ES-I3 (cell line): Measurements from ENCODE around the gene PLTP.

Experiments
- H3K36me3 ChIP-seq: 2 replicates; pipeline ENCODE4 v1.6.1; 2013; ENCODE audit warnings: mild to moderate bottlenecking, low read length, control low read depth, moderate library complexity; ENCODE audit not compliant: insufficient read depth
- H3K4me1 ChIP-seq: 2 replicates; pipeline ENCODE4 v1.6.1; 2013; ENCODE audit warnings: mild to moderate bottlenecking, control low read depth, low read length; ENCODE audit not compliant: insufficient read depth
- H3K9ac ChIP-seq: 2 replicates; pipeline ENCODE4 v1.6.1; 2013; ENCODE audit warnings: low read depth, mild to moderate bottlenecking, low read length, moderate library complexity
- H3K9me3 ChIP-seq: 2 replicates; pipeline ENCODE4 v1.6.1; 2013; ENCODE audit warnings: mild to moderate bottlenecking, low read length, moderate library complexity; ENCODE audit not compliant: control insufficient read depth, insufficient read depth

Gene PLTP

DNA sequence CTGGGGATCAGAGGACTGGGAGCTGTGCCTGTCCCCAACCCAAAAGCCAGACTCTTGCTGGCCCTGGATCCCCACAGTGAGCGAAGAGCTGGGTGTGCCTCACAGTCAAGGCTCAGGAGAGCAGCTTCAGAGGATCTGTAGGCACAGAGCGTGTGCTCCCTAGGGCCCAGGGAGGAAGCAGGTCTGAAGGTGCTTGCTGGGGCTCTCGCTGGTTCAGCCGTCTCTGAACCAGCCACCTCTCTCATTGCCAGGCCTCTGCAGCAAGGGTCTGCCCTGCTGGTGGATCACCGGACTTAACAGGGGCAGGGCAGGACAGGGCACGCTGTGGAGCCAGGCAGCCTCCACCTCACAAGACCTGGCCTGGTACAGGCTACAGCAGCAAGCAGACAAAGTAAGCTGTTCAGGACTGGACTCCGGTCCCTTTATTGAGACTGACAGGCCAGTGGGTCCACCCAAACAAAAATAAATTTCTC lies 36.3 kb upstream of the PLTP start:
- peaks cover 19% of the 10 kb centered on the region for H3K36me3 ChIP-seq
- no peaks in the 10 kb centered on the region for H3K4me1 ChIP-seq
- H3K9ac ChIP-seq, result no peak overlapping the region
- no peaks in the 10 kb centered on the region for H3K9me3 ChIP-seq

DNA sequence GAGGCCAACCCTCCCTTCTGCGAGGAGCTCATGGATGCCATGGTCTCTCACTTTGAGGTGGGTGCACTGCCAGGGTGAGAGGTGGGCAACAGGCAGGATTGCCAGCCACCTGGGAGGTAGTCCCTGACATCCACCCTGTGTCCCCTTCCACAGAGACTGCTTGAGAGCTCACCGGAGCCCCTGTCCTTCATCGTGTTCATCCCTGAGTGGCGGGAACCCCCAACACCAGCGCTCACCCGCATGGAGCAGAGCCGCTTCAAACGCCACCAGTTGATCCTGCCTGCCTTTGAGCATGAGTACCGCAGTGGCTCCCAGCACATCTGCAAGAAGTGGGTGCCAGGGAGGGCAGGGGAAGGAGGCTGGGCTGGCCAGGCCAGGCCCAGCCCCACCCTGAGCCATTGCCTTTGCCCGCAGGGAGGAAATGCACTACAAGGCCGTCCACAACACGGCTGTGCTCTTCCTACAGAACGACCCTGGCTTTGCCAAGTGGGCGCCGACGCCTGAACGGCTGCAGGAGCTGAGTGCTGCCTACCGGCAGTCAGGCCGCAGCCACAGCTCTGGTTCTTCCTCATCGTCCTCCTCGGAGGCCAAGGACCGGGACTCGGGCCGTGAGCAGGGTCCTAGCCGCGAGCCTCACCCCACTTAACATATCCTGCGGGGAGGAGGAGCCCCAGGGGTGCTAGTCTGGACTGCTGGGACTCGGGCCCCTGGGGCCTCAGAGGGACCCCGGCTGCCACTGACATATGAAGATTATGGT lies 35.3 kb upstream of the PLTP start:
- Histone ChIP-seq H3K9me3 (no peaks in the 10 kb centered on the region), H3K9ac (no peak overlapping the region), H3K4me1 (no peaks in the 10 kb centered on the region), H3K36me3 (peaks cover 24% of the 10 kb centered on the region)

DNA sequence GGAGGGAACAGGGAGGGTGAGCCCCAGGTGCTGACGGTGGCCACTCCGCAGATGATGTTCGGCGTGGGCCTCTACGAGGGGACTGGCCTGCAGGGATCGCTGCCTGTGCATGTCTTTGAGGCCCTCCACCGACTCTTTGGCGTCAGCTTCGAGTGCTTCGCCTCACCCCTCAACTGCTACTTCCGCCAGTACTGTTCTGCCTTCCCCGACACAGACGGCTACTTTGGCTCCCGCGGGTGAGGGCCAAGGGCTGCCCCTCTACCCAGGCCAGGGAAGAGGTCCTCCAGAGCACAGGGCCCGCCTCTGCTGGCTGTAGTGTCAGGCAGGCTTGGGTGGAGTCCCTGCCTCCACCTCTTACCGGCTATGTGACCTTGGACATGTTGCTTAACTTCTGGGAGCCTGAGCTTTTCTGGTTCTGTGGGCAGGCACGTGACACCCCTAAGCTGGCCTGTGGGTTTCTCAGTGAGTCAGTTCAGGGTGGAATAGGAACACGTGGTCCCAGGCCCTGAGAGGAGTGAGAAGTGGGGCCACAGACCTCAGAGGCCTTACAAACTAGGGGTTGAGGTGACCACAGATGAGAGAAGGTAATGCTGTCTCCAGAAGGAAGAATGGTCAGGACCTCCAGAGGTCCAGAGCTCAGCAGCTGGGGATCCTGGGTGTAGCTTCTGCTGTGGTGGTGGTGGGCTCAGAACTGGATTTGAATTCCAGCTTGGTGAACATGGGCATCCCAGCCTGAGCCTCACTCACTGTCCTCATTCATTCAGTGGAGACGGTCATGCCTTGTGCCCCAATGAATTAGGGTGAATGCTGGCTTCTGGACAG lies 34.4 kb upstream of the PLTP start:
- Histone ChIP-seq H3K9ac (no peak overlapping the region), H3K36me3 (peaks cover 24% of the 10 kb centered on the region), H3K4me1 (no peaks in the 10 kb centered on the region), H3K9me3 (no peaks in the 10 kb centered on the region)

DNA sequence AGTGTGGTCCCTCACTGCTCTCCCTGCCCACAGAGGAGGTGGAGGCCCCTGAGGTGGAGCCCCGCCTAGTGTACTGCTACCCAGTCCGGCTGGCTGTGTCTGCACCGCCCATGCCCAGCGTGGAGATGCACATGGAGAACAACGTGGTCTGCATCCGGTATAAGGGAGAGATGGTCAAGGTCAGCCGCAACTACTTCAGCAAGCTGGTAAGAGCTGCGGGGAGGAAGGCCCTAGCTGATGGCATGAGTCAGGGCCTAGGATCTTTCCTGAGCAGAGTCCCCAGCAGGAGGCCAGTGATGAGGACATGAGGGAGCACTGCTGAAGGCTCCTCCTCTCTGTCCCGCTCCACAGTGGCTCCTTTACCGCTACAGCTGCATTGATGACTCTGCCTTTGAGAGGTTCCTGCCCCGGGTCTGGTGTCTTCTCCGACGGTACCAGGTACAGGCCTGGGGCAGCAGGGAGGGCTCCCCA lies 33.8 kb upstream of the PLTP start:
- H3K9ac ChIP-seq, result no peak overlapping the region
- peaks cover 26% of the 10 kb centered on the region for H3K36me3 ChIP-seq
- H3K9me3 ChIP-seq, result no peaks in the 10 kb centered on the region
- H3K4me1 ChIP-seq, result no peaks in the 10 kb centered on the region

DNA sequence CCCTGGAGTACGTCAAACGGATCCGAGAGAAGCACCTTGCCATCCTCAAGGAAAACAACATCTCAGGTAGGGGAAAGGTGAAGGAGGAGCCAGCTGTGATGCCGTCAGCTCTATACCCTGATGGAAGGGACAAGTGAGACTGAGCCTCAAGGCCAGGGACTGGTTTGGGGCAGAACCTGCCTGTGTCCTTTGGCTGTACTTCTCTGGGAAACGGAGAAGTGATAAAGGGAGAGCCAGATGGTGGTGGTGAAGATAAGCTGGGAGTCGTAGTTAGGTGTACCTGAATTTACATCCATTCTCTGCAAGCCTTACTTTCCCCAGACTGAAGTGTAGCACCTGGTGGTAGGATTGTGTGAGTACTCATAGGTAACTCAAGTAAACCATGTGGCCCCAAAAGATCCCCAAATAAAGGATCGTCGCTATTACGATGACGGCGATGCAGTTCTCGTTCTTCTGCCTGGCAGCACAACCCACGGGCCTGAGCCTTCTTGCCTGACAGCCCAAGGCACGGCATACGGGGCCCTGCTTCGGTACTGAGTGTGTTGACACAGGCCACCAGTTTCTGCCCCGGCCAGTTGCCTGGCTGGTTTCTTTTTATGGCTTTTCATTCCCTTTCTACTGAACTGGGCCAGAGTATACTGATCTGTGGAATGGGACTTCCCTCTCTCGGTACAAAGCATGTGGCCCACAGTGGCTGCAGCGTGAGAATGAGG lies 33.2 kb upstream of the PLTP start:
- Histone ChIP-seq H3K4me1 (no peaks in the 10 kb centered on the region), H3K9ac (no peak overlapping the region), H3K9me3 (no peaks in the 10 kb centered on the region), H3K36me3 (peaks cover 31% of the 10 kb centered on the region)

DNA sequence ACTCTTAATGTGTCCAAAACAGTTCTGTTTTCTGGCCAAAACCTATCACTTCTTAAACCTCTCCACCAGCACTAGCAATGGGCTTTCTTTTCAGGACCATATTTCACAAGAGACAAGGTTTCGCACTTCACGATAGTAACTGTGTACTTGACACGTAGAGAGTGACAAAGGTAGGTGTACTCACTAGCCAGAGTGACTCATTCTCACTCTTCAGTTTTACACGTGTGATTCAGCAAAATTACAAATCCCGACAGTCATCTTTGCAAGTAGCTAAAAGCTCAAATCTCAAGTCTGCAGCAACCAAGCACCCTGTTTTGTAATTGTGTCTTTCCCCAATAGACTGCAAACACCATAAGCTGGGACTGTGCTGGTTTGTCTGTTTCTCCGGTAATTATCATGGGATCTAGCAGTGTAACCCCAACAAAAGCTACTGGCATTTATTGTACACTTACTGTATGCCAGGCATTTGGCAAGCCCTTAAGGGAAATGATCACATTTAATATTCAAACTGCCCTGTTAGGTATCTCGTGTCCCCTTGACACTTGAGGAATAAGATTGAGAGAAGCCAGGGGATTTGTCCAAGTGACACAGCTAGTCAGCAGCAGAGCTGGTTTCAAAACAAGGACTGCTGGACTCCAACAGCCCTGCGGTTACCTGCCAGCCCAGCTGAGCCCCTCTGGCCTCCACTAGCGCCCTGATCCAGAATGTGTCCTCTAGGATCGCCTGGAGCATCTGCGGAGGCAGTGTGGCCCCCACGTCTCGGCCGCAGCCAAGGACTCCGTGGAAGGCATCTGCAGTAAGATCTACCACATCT lies 32.4 kb upstream of the PLTP start:
- Histone ChIP-seq H3K36me3 (peaks cover 37% of the 10 kb centered on the region), H3K9me3 (no peaks in the 10 kb centered on the region), H3K4me1 (no peaks in the 10 kb centered on the region), H3K9ac (no peak overlapping the region)

DNA sequence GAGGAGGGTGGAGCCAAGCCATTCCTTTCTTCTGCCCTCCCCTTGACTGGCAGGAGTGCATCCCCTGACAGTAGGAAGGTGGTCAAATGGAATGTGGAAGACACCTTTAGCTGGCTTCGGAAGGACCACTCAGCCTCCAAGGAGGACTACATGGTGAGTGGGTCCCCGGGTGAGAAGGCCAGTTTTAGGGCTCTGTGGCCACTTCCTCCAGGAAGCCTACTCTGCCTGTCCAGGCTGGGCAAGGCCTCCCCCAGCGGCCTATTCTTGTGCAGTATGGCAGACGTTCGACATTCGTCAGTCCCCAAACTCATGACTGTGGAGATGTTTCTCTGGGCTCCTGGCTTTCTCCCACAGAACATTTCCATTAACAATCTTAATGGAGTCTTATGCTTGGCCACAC lies 31.7 kb upstream of the PLTP start:
- peaks cover under 1% of the 10 kb centered on the region; the same call in 1 of the 2 replicates for H3K4me1 ChIP-seq
- H3K36me3 ChIP-seq, result peaks cover 37% of the 10 kb centered on the region
- no peak overlapping the region for H3K9ac ChIP-seq
- H3K9me3 ChIP-seq, result no peaks in the 10 kb centered on the region

DNA sequence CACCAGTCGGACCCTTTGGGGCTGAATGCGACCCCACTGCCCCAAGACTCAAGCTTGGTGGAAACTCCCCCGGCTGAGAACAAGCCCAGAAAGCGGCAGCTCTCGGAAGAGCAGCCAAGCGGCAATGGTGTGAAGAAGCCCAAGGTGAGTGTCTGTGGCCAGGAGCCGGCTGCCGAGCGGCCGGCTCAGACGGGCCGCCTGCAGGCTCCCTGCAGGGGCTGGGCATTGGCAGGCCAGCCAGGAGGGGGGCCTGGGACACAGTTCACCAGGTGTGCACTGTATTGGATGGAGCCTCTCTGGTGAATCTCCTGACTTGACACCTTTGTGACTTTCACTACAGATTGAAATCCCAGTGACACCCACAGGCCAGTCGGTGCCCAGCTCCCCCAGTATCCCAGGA lies 28.5 kb upstream of the PLTP start:
- Histone ChIP-seq H3K4me1 (peaks cover 12% of the 10 kb centered on the region), H3K9ac (no peak overlapping the region), H3K9me3 (no peaks in the 10 kb centered on the region), H3K36me3 (peaks cover 37% of the 10 kb centered on the region)

DNA sequence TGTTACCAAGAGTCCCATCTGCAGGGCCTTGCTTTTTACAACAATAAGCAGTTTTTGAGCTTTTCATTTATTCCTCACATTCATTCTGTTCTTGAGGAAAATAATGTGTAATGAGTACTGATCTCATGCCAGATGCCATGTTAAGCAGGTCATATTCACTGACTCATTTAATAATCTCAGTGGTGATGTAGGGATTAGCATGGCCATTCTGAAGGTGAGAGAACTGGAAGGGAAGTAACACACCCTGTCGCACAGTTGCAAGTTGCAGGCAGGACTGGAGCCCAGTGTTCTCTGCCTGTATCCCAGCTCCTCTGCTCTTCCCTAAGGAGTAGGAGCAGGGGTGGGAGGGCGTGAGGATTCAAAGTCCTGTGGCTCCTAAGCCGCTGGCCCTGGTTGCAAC lies 28.1 kb upstream of the PLTP start:
- Histone ChIP-seq H3K9me3 (no peaks in the 10 kb centered on the region), H3K4me1 (peaks cover 12% of the 10 kb centered on the region), H3K9ac (no peak overlapping the region), H3K36me3 (peaks cover 33% of the 10 kb centered on the region)

DNA sequence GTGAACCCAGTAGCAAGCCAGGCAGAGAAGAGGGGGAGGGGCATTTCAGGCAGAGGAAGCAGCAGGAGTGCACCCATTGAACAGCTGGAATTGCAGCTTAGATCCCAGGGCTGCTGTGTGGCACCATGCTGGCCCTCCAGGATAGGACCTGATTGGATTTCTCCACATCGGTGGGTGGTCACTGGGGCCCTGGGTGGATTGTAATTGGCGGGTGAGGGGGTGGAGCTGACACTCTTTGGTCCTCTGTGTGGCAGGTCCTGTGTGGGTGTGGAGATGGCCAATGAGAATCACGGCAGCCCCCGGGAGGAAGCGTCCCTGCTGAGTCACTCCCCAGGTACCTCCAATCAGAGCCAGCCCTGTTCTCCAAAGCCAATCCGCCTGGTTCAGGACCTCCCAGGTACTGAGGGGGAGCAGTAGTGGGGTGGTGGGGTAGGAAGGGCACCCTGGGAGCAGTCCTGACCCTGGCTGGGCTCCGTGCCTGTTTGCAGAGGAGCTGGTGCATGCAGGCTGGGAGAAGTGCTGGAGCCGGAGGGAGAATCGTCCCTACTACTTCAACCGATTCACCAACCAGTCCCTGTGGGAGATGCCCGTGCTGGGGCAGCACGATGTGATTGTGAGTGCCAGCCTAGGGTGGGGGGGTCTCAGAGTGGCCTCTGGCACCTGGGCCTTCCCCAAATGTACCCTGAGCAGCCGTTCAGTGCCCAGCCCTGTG lies 26.9 kb upstream of the PLTP start:
- Histone ChIP-seq H3K9me3 (no peaks in the 10 kb centered on the region), H3K9ac (no peak overlapping the region), H3K36me3 (peaks cover 23% of the 10 kb centered on the region), H3K4me1 (peaks cover 12% of the 10 kb centered on the region)

DNA sequence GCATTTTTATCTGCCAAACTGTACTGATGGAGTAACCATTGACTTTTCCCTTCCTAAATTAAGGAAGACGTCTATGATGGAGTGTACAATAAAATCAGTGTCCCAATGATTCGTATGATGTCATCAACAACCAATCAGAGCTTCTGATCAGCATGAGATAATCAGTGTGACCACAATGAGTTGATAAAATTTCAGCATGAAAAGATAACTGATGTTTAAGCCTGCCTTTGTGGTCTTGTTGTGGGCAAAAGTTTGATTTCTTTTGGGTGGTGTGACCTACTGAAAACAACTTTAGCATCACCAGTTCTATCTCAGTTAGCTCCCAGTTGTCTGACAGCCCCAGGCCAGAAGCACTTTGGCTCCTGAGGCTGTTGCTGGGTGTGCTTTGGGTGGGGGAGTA lies 25.8 kb upstream of the PLTP start:
- H3K36me3 ChIP-seq, result peaks cover 13% of the 10 kb centered on the region
- H3K9ac ChIP-seq, result no peak overlapping the region
- H3K9me3 ChIP-seq, result no peaks in the 10 kb centered on the region
- H3K4me1 ChIP-seq, result peaks cover 17% of the 10 kb centered on the region

DNA sequence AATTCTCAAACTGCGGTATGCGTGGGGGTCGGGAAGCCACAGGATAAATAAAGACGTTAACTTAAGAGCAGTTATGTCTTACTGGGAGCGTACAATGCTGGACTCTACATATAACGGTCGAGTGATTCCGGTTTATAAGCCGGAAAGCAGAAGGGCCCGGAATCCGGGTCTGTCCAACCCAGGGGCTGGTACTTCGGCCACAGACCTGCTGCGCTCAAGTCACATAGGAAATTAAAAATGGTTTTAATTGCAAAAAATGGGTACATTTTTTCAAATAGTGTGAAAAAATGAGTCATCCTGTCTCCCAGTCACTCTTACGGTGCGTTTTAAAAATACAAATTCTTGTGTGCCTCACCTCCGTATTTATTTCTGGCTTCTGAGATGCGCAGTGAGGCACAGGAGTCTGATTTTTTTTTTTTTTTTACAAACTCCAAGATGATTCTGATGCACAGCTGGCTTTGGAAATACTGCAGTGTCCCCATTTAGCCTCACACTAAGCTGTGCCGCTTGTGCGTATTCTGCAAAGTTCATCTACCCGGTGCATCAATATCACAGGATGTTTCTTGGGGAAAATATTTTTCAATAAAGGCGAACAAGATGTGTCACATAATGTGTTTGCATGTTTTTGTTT lies 23.6 kb upstream of the PLTP start:
- H3K9me3 ChIP-seq, result no peaks in the 10 kb centered on the region
- peaks cover 9% of the 10 kb centered on the region for H3K36me3 ChIP-seq
- H3K4me1 ChIP-seq, result peaks cover 17% of the 10 kb centered on the region
- H3K9ac ChIP-seq, result peak overlapping the region; percentile 81
